ENCODE data around the gene IKZF1.

Gene IKZF1

DNA sequence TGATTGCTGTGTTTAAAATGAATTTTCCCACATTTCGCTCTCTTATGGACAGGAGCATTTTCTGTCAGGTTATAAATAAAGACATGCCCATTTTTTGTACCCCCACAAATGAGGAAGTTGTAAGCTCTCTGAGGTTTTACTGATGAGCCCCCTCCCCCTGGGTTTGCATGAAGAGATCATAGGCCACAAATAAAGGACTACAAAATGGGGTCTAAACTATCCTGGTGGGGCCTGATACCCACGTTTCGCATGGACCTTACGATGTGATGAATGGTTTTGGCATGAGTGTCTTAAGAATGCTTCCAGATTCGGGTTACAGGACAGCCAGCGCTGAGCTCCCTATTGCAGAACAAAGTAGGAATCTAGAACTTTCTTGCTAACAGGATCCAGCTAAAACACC is 5.8 kb downstream of the IKZF1 start:
- no peak for DNase-seq

- DNase-seq = no peak
Measured at GRCh38 chr7:50310956-50311355, 6.4 kb downstream of the IKZF1 start.

GRCh38 chr7:50312250-50313162 is 8.0 kb downstream of the IKZF1 start:
- no peak for DNase-seq

- no peak for DNase-seq
Measured at GRCh38 chr7:50314836-50315592, 10.5 kb downstream of the IKZF1 start.

DNA sequence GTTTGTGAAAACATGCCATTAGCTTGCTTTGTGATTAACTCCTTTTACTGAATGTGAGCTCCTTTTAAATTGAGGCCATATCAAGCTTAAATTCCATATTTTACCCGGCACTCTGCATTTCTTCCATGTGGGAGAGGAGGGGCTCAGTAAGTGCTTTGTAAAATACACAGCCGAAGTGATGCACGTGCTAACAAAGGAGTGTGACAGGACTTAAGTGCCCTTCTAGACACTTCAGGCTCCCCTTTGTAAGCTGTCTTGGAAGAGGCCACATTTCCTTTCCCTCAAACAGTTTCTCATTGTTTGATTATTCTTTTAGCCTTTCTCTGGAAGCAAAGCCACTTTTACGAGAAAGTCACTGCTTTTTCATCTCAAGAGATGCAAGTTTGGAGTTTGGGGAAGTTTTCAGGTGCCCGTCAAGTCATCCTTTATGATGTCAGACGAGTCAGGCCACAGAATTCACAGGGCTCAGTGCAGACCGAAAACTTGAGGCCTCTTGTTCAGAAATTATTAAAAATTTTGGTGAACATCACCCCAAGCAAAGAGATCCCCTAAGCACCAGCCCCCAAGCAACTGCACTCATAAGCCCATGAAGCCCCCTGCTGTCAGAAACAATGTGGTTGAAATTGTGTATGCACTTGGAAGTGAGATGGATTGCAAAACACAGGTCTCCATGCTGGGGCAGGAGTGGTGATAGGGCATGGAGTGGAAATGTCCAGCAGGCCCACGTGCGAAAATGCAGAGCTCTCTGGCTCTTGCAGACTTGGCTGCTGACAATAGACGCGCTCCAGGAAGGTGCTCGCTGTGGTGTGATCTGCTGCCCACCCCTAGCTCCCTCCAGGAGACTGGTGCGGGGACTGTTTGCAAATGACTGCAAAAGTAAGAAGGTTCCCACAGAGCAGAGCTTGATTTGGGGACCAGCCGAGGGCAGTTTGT is 11.5 kb downstream of the IKZF1 start:
- no peak for DNase-seq

DNA sequence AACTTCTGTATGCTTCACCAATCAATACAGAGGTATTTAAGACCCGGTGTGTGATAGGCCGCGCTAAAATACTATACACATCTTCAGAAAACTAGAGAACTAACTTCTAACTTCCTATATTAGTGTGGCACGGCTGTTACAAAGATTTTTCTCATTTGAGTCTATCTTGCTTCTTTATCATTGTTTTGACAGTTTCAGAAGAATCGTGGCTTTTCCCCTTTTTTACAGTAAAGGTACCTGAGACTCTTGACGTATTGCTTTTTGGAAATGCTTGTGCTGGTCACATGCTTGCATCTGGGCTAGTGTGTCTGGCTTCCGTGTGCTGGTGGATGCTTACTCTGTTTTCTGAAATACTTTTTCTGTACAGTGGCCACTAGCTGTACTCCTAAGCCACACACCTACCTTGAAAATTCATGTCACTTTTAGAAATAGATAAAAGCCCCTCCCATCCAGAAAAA is 12.7 kb downstream of the IKZF1 start:
- DNase-seq = no peak

DNA sequence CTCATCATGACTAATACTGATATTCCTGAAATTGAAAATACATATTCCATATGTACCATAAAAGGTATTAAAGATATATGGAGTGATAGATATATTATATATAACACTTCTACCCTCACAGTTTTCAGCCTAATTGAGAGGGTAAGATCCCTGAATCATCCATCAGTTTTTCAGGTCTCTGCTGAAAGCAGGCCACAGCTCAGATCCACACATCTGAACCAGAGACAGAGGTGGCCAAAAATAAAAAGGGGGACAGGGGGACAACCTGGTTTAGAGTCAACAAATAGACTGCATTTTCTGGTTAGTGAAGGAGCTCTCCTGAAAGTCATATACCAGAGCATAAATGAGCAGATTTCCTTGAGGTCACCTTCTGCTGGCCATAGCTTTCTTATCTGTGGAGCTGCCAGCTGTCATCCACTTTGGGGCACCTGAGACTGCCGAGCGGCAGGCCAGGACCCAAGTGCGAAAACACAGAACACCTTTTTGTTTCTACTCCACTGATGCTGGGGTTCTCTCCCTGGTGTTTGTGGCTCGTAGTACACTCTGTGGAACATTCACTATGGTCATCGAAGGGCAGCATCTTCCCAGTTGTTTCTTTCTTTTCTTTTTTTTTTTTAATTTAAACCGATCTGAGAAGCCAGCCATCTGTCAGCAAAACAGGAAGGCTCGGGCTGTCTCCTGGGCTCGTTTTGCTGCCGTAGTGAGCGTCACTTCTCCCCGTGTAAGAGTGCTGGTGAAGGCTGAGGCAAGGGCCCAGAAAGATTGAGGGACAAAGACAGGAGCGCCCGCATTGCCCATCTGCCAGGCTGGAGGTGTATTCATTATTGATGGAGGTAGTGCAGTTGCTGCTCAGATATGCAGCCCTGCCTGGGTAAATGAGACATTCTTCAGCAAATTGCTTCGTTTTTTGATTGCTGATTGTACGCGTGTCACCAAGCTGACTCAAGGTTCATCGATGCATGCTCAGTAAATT is 13.5 kb downstream of the IKZF1 start:
- no peak for DNase-seq

- no peak for DNase-seq
Measured at GRCh38 chr7:50321487-50322067, 17.1 kb downstream of the IKZF1 start.

DNA sequence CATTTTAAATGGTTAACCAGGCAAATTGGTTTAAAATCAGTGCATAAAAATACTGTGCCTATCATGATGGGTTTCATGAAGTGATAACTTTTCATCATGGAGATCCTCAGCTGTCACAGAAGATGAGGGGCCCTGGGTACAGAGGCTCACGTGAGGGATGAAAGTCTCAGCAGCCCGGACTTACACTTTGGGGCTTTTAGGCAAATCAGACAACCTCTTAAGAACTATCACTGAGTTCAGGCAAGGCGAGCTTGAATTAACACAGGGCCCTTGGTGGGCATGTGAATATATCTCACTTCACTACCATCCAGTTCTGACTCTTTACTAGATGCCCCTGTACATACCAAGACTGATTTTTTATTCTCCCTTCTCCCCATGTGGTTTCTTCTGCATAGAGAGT is 19.6 kb downstream of the IKZF1 start:
- DNase-seq = no peak

DNA sequence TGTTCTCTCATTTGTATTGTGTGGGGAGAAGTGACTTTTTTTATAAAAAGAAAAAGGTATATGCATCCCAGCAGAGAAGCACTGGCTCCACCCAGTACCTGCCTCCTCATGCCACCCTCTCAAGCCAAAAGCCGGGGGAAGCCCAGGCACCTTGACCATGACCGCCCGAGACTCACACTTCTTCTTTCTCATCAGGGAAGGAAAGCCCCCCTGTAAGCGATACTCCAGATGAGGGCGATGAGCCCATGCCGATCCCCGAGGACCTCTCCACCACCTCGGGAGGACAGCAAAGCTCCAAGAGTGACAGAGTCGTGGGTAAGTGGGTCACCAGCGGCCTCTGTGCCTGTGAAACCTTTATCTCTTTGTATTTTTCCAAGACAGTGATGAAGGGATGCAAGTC is 22.9 kb downstream of the IKZF1 start:
- no peak for DNase-seq

DNA sequence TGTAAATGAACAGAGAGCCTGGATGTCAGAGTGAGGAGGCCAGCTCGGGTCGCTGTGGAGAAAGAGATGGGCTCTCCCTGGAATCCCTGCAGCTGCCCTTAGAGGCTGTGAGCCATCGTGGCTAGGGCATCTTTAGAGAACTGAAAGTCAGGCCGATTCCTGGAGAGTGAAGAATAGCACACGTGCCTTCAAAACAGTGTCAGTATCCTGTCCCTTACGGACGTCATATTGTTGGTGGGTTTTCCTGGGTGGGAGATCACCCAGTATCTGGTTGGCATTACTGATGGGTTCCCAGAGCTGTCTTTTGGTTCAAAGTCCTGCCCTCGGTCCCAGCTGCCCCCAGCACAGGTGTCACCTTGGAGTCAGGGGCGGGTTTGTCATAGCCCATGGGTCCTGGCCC is 25.3 kb downstream of the IKZF1 start:
- no peak for DNase-seq

DNA sequence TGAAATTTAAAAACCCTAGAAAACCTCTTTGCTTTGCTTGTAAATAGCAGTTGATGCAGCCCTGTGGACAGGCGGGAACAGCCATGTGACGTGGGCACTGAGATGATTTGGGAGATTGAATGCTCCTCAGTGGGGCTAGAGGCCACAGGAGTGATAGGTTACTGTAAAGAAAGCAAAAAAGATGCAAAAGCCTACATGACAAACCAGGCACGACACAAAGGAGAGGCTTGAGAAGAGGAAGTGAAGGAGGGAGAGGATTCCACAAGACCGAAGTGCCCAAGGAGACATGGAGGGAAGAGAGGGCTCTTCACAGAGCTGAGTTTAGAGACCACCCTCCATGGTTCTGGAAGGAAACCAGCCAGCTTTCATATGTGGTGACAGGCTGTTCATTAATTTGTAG is 25.7 kb downstream of the IKZF1 start:
- no peak for DNase-seq

DNA sequence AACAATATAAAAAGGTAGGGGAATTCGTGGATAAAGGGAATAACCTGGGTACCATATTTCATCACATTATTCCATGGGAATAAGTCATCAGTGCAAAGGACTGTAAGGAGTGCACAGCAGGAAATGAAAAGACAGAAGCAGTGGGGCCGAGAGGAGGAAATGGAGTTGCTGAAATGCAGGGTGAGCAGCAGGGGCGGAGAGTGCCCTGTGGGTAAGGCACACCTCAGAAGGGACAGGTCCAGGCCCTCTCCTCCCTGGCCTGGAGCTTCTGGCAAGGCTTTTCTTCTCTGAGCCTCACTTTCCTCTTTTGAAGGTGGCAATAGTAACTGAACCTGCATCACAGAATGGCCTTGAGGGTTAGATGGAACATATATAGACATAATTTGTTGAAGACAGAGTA is 26.2 kb downstream of the IKZF1 start:
- no peak for DNase-seq

GRCh38 chr7:50331564-50332208 is 27.2 kb downstream of the IKZF1 start:
- DNase-seq = no peak

DNA sequence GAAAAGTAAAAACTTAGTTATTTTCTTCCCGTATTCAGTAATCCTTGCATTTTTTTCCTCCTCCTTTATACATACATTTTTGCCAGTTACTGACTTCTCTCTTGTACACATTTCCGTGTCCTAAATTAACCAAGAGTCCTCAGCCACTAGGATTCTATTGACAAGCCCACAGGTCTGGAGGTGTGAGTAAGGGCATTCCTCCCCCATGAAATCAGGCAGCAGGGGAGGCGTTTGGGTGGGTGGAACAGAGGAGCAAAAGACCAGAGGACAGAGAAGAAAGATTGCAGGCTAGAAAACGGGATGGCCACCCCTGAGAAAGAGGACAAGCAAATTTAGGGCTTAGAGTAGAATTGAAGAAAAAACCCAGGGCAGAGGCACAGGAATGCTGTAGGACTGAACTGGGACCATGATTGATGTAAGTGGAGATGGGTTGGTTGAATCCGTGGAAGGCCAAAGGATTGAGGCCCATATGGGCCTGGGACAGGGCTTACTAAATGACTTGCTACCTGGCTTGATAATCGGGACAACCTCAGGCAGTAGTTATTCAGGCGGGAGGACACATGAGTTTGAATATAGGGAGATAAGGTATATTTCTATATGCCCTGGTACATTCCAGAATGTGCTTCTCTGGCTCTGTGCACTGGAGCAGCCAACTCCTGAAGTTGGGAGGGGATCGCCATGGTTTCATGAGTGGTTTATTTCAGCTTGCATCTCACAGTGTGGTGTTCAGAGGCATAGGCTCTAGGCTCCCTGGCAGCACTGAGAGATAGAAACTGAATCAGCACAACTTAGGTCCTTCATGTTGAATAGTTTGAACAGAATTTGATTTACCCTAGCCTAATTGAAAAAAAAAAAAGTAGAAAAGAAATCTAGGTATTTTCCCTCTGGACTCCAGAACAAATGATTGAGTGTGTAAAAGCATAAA is 28.0 kb downstream of the IKZF1 start:
- no peak for DNase-seq

GRCh38 chr7:50333221-50333651 is 28.7 kb downstream of the IKZF1 start:
- no peak for DNase-seq

GRCh38 chr7:50334341-50334994 is 30.0 kb downstream of the IKZF1 start:
- no peak for DNase-seq

GRCh38 chr7:50335230-50335794 is 30.8 kb downstream of the IKZF1 start:
- DNase-seq = no peak

Data from femur (tissue), 1 donor.